SK-N-MC (cell line): ENCODE data around the gene ITGA1.
"Not testable (repeated sequence)": the region's sequence is repeated elsewhere in the genome, so short reads cannot be mapped to it uniquely, and the experiment has no call there.

Experiments used
- DNase-seq: peaks from one replicate; pipeline ENCODE4 v3.0.0-alpha.2; 2011; ENCODE audit warnings: low read depth, low spot score
- H3K27ac ChIP-seq: fragments of 200-600 bp; sonication (generic); 2 replicates; pipeline ENCODE4 v1.5.1; 2016; ENCODE audit warnings: mixed run types
- H3K36me3 ChIP-seq: fragments of 200-600 bp; sonication (generic); 2 replicates; pipeline ENCODE4 v1.6.1; 2017; ENCODE audit warnings: antibody characterized with exemption, low read length, mixed read lengths; ENCODE audit not compliant: insufficient read depth
- H3K4me3 ChIP-seq: fragments of 200-600 bp; sonication (generic); 2 replicates; pipeline ENCODE4 v1.5.1; 2016
- H3K9ac ChIP-seq: fragments of 200-600 bp; sonication (generic); 2 replicates; pipeline ENCODE4 v1.8.0; 2017; ENCODE audit warnings: mixed run types, mixed read lengths; ENCODE audit not compliant: insufficient read length
- H3K9me3 ChIP-seq: fragments of 200-600 bp; sonication (generic); 2 replicates; pipeline ENCODE4 v1.6.1; 2017; ENCODE audit warnings: low read depth, mild to moderate bottlenecking, antibody characterized with exemption, low read length, moderate library complexity, mixed read lengths
- EZH2 ChIP-seq: fragments of 200-600 bp; sonication (generic); IDR thresholded peaks from one replicate; pipeline ENCODE4 v1.6.1; 2017; ENCODE audit warnings: antibody characterized with exemption
- FOXP2 ChIP-seq: optimal IDR thresholded peaks from 2 replicates; pipeline ENCODE3; 2011; ENCODE audit warnings: mild to moderate bottlenecking, moderate library complexity; ENCODE audit not compliant: insufficient read depth; ENCODE audit errors: extremely low read length, control extremely low read depth
- POLR2AphosphoS5 ChIP-seq: IDR thresholded peaks from 2 replicates; pipeline ENCODE4 v1.6.1; 2012; ENCODE audit warnings: mild to moderate bottlenecking, low read depth, low read length, borderline replicate concordance

The ITGA1 gene

DNA sequence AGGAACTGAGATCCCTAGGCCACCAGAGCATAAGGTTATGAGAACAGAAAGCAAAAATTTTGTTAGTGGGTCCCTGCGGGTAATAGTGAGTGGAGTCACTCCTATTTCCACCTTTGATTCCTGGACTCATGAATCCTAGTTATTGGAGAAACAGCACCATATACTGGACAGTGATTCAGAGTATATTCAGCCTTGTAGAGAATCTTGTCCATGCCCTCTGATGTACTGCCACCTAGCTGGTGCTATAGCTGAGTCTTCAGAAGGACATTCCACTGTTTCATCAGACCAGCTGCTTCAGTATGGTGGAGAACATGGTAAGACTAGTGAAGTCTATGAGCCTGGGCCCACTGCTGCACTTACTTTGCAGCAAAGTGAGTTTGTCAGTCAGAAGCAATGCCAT, 176.4 kb downstream of the ITGA1 start:
- H3K9ac ChIP-seq, result no peak overlapping the region
- TF ChIP-seq FOXP2, result no peak
- no peak for TF ChIP-seq POLR2AphosphoS5
- no peak for TF ChIP-seq EZH2
- no peak for DNase-seq
- no peak overlapping the region for H3K27ac ChIP-seq
- H3K4me3 ChIP-seq, result no peak overlapping the region
- H3K36me3 ChIP-seq, result no peaks in the 10 kb centered on the region
- H3K9me3 ChIP-seq, result no peaks in the 10 kb centered on the region

GRCh38 chr5:52976157-52976556, 188.4 kb downstream of the ITGA1 start:
- H3K27ac ChIP-seq, H3K9me3 ChIP-seq, H3K4me3 ChIP-seq, DNase-seq, H3K36me3 ChIP-seq, H3K9ac ChIP-seq: not testable (repeated sequence)

DNA sequence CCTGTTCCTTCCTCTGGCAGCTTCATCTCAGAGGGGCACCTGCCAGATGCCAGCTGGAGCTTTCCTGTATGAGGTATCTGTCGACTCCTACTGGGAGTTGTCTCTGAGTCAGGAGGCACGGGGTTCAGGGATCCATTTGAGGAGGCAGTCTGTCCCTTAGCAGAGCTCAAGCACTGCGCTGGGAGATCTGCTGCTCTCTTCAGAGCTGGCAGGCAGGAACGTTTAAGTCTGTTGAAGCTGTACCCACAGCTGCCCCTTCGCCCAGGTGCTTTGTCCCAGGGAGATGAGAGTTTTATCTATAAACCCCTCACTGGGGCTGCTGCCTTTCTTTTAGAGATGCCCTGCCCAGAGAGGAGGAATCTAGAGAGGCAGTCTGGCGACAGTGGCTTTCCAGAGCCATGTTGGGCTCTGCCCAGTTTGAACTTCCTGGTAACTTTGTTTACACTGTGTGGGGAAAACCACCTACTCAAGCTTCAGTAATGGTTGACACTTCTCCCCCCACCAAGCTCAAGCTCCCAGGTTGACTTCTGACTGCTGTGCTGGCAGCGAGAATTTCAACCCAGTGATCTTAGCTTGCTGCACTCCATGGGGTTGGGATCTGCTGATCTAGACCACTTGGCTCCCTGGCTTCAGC, 189.7 kb downstream of the ITGA1 start:
- no peak overlapping the region for H3K27ac ChIP-seq
- H3K36me3 ChIP-seq, result no peaks in the 10 kb centered on the region
- no peaks in the 10 kb centered on the region for H3K9me3 ChIP-seq
- no peak for DNase-seq
- no peak overlapping the region for H3K9ac ChIP-seq
- no peak overlapping the region for H3K4me3 ChIP-seq
- TF ChIP-seq EZH2 (no peak), POLR2AphosphoS5 (no peak), FOXP2 (no peak)

DNA sequence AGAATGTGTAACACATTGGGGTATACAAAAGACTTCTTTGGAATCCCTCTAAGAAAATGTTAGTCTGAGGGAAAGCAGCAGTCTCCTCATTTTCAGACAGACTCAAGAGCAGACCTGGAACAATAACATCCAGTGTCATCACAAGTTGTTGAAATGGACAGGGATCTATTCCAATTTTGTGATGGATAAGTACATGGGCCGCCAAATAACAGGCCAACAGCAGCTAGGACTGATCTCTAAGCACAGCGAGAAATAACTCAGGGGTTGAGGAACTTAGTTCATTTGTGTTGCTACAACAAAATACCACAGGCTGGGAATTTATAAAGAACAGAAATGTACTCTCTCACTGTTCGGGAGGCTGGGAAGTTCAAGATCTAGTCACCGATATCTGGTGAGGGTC, 193.8 kb downstream of the ITGA1 start:
- TF ChIP-seq POLR2AphosphoS5 (no peak), EZH2 (no peak), FOXP2 (no peak)
- Histone ChIP-seq H3K9ac (no peak overlapping the region), H3K27ac (no peak overlapping the region), H3K4me3 (no peak overlapping the region), H3K36me3 (no peaks in the 10 kb centered on the region), H3K9me3 (no peaks in the 10 kb centered on the region)
- DNase-seq, result no peak

DNA sequence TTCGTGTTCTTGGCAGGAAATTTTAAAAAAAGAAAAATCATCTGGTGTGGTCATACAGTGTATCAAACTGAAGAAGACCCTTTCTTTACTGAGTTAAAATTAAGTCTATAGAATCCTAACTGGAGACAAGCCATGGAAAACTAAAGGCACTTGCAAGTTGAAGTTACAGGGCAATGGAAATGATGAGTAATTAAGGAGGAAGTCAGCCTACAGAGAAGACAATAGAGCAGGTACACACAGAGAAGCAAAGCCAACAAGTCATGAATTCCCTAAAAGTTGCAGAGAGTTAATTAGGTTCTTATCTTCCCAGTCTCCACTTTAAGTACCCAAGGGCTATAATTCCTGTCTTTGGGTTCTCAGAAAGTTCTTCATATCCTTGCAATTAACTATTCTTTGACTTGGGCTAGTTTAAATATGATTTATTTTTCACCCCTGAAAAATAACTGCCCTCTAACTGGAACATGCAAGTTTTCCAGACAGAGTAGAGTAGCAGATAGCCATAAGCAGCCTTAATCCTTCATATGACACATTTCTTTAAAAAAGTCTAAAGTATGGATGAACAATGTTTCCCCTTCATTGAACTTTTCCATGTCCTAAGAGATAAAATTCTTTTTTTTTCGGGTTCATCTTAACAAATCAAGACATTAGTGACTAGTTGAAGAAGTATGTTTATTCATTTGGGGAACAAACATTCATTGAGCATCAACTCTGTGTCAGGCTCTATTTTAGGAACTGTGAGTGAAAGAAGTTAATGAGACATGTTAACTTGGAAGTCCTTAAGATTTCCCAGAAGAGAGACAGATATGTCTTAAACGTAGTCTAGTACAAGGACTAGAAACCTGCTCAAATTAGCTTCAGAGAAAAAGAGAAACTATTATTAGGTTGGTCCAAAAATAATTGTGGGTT, 196.3 kb downstream of the ITGA1 start:
- H3K27ac ChIP-seq, result no peak overlapping the region
- no peaks in the 10 kb centered on the region for H3K9me3 ChIP-seq
- no peak overlapping the region for H3K9ac ChIP-seq
- TF ChIP-seq EZH2, result no peak
- TF ChIP-seq POLR2AphosphoS5, result no peak
- no peak for TF ChIP-seq FOXP2
- H3K36me3 ChIP-seq, result no peaks in the 10 kb centered on the region
- H3K4me3 ChIP-seq, result no peak overlapping the region
- DNase-seq, result no peak

DNA sequence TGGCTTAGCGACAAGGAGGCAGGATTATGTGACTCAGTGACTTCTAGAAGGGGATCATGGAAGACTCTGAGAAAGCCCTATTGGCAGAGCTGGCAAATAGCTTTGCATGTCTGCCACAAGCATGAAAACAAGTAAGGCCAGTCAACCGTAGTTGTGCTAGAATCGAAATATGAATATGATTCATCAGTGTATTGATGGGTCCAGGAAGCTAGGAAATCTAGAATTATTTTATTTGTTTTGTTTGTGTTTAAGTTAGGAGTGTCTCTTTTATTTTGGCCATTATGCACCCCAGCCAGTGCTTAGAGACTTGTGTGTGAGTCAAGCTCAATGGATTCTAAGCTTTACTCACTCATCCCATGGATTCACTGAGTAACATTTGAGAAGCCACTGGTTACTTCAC, 197.6 kb downstream of the ITGA1 start:
- Histone ChIP-seq H3K9ac (no peak overlapping the region), H3K36me3 (no peaks in the 10 kb centered on the region), H3K27ac (no peak overlapping the region), H3K4me3 (no peak overlapping the region), H3K9me3 (no peaks in the 10 kb centered on the region)
- DNase-seq, result no peak
- TF ChIP-seq EZH2, result no peak
- TF ChIP-seq POLR2AphosphoS5, result no peak
- TF ChIP-seq FOXP2, result no peak

GRCh38 chr5:52987711-52988331, 200.1 kb downstream of the ITGA1 start:
- no peak for DNase-seq
- H3K36me3 ChIP-seq, result no peaks in the 10 kb centered on the region
- no peak overlapping the region for H3K9ac ChIP-seq
- no peak for TF ChIP-seq POLR2AphosphoS5
- TF ChIP-seq EZH2, result no peak
- TF ChIP-seq FOXP2, result no peak
- no peaks in the 10 kb centered on the region for H3K9me3 ChIP-seq
- H3K27ac ChIP-seq, result no peak overlapping the region
- H3K4me3 ChIP-seq, result no peak overlapping the region

- no peak overlapping the region for H3K9ac ChIP-seq
- no peaks in the 10 kb centered on the region for H3K36me3 ChIP-seq
- no peaks in the 10 kb centered on the region for H3K9me3 ChIP-seq
- peak overlapping the region; percentile 81 for H3K4me3 ChIP-seq
- DNase-seq, result no peak
- no peak for TF ChIP-seq EZH2
- no peak for TF ChIP-seq POLR2AphosphoS5
- no peak for TF ChIP-seq FOXP2
- no peak overlapping the region for H3K27ac ChIP-seq
Measured at GRCh38 chr5:52988335-52989024, 200.8 kb downstream of the ITGA1 start.
